IPS DF 6.9 (cell line): ENCODE measurements around the gene CNOT11.
"Not testable (repeated sequence)": the region's sequence is repeated elsewhere in the genome, so short reads cannot be mapped to it uniquely, and the experiment has no call there.

ENCODE experiments used
- DNase-seq: peaks from one replicate; pipeline ENCODE4 v3.0.0-alpha.2; 2013; ENCODE audit warnings: low read depth, low spot score
- H3K27ac ChIP-seq: one replicate; pipeline ENCODE4 v1.5.1; 2013; ENCODE audit warnings: low read length, control low read depth
- H3K27me3 ChIP-seq: 2 replicates; pipeline ENCODE4 v1.6.1; 2013; ENCODE audit warnings: mild to moderate bottlenecking, low read length; ENCODE audit not compliant: control insufficient read depth, insufficient read depth
- H3K36me3 ChIP-seq: 2 replicates; pipeline ENCODE4 v1.6.1; 2013; ENCODE audit warnings: low read length; ENCODE audit not compliant: control insufficient read depth, insufficient read depth
- H3K4me1 ChIP-seq: 2 replicates; pipeline ENCODE4 v1.6.1; 2013; ENCODE audit warnings: low read length; ENCODE audit not compliant: control insufficient read depth, insufficient read depth
- H3K4me3 ChIP-seq: 2 replicates; pipeline ENCODE4 v1.5.1; 2013; ENCODE audit warnings: mild to moderate bottlenecking, low read length
- H3K9me3 ChIP-seq: 2 replicates; pipeline ENCODE4 v1.6.1; 2013; ENCODE audit warnings: low read length, inconsistent platforms; ENCODE audit not compliant: control insufficient read depth, insufficient read depth
- WGBS: extraction: QIAGEN DNeasy Blood & Tissue Kit; methylation state at CpG from one replicate; pipeline ENCODE4 v1.1.7; 2013; ENCODE audit warnings: mixed read lengths, missing lambda C conversion rate; ENCODE audit not compliant: insufficient read length, insufficient coverage; 5-methylcytosine and 5-hydroxymethylcytosine counted together

The CNOT11 gene

DNA sequence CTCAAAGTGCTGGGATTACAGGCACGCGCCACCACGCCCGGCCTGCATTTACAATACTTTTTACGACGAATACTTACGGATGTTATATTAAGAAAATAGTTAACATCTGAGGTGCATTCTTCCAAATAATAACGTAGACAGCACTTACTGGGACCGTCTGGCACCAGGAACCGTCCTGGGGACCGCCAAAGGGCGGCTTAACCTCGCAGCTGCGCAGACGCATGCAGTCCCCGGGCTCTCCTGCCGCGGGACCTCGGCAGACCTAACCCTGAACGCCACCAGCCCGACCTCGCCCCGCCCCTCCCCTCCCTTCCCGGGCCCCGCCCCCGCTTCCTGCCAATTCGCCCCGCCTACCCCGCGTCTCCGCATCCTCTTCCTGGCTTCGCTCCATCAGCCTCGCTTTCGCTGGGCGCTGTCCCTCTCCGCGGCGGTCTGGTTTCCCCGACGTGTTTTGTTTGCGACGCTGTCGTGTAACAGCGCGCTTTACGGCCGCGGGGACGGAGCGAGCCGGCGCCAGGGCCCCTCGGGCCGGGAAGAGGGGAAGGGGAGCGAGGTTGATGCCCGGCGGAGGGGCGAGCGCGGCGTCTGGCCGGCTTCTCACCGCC is at the start of gene CNOT11:
Gene CNOT11 (plus strand): TSS at position 479 of the 605 bp plus-strand sequence. CDS start 79 bp downstream, at position 558.
- H3K4me1 ChIP-seq: peaks cover 4% of the 10 kb centered on the region
- H3K27me3 ChIP-seq: no peaks in the 10 kb centered on the region
- no CpG with 5 or more reads among the region's 63 CpGs for WGBS
- no peaks in the 10 kb centered on the region for H3K9me3 ChIP-seq
- H3K36me3 ChIP-seq: no peaks in the 10 kb centered on the region
- H3K4me3 ChIP-seq: peak within 1 kb of the TSS; percentile 87
- DNase-seq: peak; percentile 96
- no peak within 1 kb of the TSS for H3K27ac ChIP-seq

DNA sequence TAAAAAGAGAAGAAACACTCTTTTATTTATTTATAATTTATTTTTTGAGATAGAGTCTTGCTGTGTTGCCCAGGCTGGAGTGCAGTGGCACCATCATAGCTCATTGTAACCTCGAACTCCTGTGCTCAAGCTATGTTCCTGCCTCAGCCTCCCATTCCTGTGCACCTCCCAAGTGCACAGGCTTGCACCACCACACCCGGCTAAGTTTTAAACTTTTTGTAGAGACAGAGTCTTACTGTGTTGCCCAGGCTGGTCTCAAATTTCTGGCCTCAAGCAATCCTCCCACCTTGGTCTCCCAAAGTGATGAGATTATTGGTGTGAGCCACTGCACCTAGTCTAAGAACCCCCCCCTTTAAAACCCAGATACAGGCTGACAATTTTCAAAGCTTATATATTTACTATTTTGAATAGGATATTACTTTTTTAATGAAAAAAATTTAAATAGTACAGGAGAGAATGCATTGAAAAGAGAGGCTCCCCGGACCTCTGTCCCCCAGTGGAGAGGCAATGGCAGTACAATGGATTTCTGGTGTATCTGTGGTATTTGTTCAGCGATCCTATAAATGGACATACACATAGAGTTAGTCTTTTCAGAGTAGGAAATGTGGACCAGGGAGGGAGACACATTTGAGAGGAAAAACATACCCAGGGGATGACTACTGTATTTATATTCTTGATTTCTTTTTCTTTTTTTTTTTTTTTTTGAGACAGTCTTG is 48.1 kb upstream of the CNOT11 start:
- WGBS: no CpG with 5 or more reads among the region's 4 CpGs
- no peak overlapping the region for H3K4me3 ChIP-seq
- no peaks in the 10 kb centered on the region for H3K4me1 ChIP-seq

GRCh38 chr2:101205521-101206479 is 46.9 kb upstream of the CNOT11 start:
- no CpG with 5 or more reads among the region's 15 CpGs for WGBS
- Histone ChIP-seq H3K27me3 (no peaks in the 10 kb centered on the region), H3K4me1 (no peaks in the 10 kb centered on the region), H3K9me3 (no peaks in the 10 kb centered on the region), H3K36me3 (no peaks in the 10 kb centered on the region), H3K4me3 (no peak overlapping the region), H3K27ac (no peak overlapping the region)
- peak; percentile 29 for DNase-seq

More for the DNA sequence above, 48.1 kb upstream of the CNOT11 start:
- Histone ChIP-seq H3K27ac (no peak overlapping the region), H3K27me3 (no peaks in the 10 kb centered on the region), H3K9me3 (no peaks in the 10 kb centered on the region), H3K36me3 (no peaks in the 10 kb centered on the region)
- no peak for DNase-seq

GRCh38 chr2:101208830-101209229 is 43.9 kb upstream of the CNOT11 start:
- H3K4me1 ChIP-seq: no peaks in the 10 kb centered on the region
- DNase-seq: no peak
- no peak overlapping the region for H3K27ac ChIP-seq
- H3K4me3 ChIP-seq: no peak overlapping the region
- no CpG with 5 or more reads among the region's 4 CpGs for WGBS
- no peaks in the 10 kb centered on the region for H3K9me3 ChIP-seq
- H3K27me3 ChIP-seq: no peaks in the 10 kb centered on the region
- H3K36me3 ChIP-seq: no peaks in the 10 kb centered on the region

GRCh38 chr2:101219246-101219645 is 33.4 kb upstream of the CNOT11 start:
- Histone ChIP-seq H3K27me3 (no peaks in the 10 kb centered on the region), H3K36me3 (no peaks in the 10 kb centered on the region), H3K27ac (no peak overlapping the region), H3K4me3 (no peak overlapping the region), H3K9me3 (no peaks in the 10 kb centered on the region), H3K4me1 (no peaks in the 10 kb centered on the region)
- WGBS: no CpG with 5 or more reads among the region's 7 CpGs
- no peak for DNase-seq

GRCh38 chr2:101220091-101220490 is 32.6 kb upstream of the CNOT11 start:
- WGBS: no CpG with 5 or more reads among the region's 7 CpGs
- not testable (repeated sequence) for H3K4me3 ChIP-seq, H3K9me3 ChIP-seq, H3K4me1 ChIP-seq, H3K27me3 ChIP-seq, DNase-seq, H3K36me3 ChIP-seq, H3K27ac ChIP-seq

GRCh38 chr2:101223814-101224231 is 28.9 kb upstream of the CNOT11 start:
- Histone ChIP-seq H3K36me3 (no peaks in the 10 kb centered on the region), H3K9me3 (no peaks in the 10 kb centered on the region), H3K27me3 (no peaks in the 10 kb centered on the region; the same call in 1 of the 2 replicates), H3K27ac (no peak overlapping the region), H3K4me3 (no peak overlapping the region), H3K4me1 (no peaks in the 10 kb centered on the region)
- no peak for DNase-seq
- no CpG with 5 or more reads among the region's 7 CpGs for WGBS

DNA sequence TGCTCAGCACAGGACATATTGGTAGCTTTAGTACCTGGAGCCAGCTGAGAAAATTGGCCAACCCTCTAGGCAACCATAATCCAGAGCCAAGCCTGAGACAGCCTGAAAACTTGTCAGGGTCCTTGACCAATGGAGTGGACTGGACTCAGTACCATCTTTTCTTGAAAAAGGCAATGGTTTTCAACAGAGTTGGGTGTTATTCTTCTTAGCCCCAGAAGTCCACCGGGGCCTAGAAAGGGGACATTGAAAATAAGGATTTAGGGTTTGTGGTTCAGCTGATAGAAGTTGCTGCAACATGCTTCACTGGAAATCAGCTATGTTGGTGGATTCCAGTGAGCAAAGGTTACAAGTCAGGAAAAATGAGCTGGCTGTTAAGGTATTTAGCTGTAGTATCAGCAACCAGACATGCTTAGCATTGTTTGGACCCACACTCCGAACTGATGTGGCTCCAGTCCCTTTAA is 22.1 kb upstream of the CNOT11 start:
- Histone ChIP-seq H3K36me3 (no peaks in the 10 kb centered on the region), H3K27me3 (no peaks in the 10 kb centered on the region; the same call in 1 of the 2 replicates), H3K4me3 (no peak overlapping the region), H3K27ac (no peak overlapping the region), H3K4me1 (no peaks in the 10 kb centered on the region), H3K9me3 (no peaks in the 10 kb centered on the region)
- WGBS: no CpG with 5 or more reads among the region's 2 CpGs
- DNase-seq: no peak

GRCh38 chr2:101231240-101231639 is 21.4 kb upstream of the CNOT11 start:
- no peak overlapping the region for H3K27ac ChIP-seq
- H3K4me3 ChIP-seq: no peak overlapping the region
- DNase-seq: no peak
- WGBS: no CpG with 5 or more reads among the region's 1 CpG
- no peaks in the 10 kb centered on the region for H3K4me1 ChIP-seq
- H3K36me3 ChIP-seq: no peaks in the 10 kb centered on the region
- H3K9me3 ChIP-seq: no peaks in the 10 kb centered on the region
- H3K27me3 ChIP-seq: no peaks in the 10 kb centered on the region; the same call in 1 of the 2 replicates
